GM18858 (cell line): ENCODE data around the gene OR52L1.
"Not testable (repeated sequence)": the region's sequence is repeated elsewhere in the genome, so short reads cannot be mapped to it uniquely, and the experiment has no call there.

Experiments used
- ATAC-seq: cut with Tn5 transposase; IDR thresholded peaks from one replicate; pipeline ENCODE4 v1.9.1; 2021; ENCODE audit not compliant: unreplicated experiment

The OR52L1 gene

DNA sequence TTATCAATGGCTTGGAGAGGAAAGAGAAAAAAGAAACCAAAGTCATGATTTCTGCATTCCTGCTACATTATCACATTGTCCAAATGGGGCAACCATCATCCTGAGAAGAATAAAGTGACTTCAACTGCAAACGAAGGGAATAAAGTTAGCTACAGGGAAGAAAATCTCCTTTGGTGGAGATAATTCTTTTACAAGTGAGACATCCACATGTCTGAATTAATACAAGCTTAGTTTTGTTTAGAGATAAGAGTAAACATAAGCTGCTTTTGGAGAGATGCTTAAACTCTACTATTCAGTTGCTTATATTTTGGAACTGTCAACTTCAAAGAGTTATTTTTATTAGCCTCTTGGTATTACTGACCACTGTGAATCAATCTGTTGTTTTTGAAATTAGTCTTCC, at the start of gene OR52L1:
Gene OR52L1, minus strand, starts transcription at position 101 of the 400 bp plus-strand sequence. Its CDS starts 55 bp downstream, at position 46.
- no peak for ATAC-seq

DNA sequence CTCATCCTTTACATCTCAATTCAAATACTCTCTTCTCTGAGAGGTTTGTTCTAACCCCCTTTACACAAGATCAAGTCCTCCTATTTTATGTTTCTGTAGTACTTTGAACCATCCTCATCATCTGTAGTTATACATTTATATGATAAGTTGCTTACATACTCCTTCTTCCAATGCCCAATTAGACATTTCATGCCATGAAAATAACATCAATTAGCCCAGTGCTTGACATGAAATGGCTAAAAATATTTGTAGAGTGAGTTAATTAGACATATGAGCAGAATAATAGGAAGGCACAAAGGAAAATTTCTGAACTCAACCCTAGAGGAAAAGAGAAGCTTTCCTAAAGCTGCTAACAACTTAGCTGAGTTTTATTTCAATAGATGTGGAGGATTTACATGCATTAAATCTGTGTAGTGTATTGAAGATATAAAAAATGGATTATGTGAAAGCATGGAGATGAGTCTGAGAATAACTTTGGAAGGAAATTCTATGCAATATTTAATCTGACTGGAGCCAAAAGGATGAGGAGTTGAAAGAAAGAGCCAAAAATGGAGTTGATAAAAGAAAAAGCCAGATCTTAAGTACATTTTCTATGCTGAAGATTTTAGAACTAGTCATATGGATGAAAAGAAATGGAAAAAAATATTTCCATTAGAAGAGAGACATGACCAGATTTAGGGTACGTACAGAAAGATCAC, 44.1 kb upstream of the OR52L1 start, which contains the start of gene OR56A1:
Gene OR56A1, minus strand, starts transcription at position 51 of the 698 bp plus-strand sequence. CDS start 3,066 bp downstream, outside the sequence.
- no peak for ATAC-seq

DNA sequence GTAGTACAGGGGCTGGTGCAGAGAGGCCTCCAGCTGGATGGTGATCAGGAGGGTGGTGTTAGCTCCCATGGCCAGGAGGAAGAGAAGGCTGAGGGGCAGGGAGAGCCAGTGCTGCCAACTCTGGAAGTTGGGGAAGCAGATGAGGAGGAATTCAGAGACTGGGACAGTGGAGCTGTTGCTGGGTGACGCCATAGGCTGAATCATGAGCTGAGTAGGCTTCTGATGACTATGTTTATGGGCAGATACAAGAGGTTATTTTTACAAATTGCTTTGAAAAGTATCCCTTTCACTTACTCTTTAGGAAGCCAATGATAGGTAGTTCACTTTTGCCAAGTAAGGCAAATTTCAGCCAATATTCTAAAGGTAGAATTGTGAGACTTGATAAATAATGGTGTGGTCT, 40.7 kb upstream of the OR52L1 start:
- ATAC-seq: no peak

DNA sequence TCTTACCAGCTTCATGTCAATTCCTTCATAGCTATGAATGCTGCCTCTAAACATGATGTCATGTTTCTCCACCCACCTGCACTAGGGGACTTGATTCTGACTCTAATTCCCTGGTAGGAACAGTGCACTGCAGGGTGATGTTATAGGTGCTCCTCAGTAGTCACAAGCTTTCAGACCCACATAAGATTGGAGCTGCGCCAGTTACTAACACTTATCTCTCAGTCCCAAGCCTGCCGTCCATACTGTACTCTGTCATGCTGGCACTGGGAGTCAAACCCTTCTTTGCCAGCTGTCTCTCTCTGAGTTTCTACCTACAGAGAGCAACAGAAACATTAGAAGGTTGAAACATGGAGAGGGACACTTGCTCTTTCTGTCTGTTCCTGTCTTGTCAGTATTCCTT, 38.3 kb upstream of the OR52L1 start:
- ATAC-seq: no peak

DNA sequence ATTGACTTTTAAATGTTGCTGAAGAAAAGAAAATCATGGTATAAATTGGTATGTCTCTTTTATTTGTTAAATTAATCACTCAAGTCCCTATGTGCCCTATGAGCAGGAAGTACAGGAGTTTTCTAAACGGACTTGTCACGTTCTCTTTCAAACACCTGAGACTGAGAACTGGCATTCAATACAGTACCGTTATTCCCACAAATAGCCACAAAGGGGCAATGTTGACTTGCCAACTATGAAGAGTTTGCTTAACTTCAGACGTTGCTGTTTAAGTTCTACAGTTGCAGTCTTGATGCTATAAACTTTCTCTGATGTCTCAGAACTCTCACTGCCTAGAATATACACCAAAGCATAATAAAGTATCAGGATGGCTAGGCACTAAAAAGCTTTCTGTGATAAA, 36.2 kb upstream of the OR52L1 start:
- no peak for ATAC-seq

DNA sequence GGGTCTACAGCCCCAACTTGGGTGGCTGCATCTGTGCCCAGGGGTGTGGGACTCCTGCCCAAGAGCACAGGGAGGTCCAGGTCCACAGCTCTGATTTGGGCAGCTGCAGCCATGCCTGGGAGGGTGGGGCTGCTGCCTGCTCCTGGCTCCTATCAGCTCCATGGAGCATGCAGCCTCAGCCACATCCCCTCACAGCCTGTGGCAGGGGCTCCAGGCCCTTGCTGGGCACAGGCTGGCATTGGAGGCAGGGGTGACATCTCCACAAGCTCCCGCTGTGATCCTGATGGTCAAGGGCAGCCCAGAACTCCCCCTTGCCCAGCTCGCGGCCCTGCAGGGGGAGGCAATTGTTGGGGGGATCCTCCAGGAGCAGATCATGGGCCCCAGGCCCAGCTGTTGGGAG, 26.3 kb upstream of the OR52L1 start:
- ATAC-seq: no peak

DNA sequence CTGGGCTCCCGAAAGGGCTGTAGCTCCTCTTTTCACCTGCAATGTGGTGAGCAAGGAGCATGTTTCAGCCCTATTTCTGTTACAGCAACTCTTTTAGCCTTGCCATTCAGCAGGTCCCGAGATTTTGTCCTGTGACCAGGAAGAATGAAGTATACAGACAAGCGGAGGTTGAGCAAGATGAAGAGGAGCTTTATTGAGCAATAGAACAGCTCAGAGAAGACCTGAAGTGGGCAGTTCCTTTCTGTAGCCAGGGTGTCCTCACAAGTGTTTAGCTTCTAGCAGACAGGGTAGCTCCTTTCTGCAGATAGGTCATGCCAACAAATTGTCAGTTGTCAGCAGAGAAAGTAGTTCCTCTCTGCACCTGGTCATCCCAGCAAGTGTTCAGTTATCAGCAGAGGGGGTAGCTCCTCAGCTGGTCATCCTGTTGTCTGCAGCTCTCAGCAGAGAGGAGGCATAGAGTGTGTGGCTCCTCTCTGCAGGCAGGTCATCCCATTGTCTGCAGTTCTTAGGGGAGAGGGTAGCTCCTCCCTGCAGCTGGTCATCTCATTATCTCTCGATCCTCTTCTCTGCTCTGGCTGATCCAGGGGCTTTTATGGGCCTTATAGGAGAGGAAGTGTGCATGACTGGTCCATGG, 25.4 kb upstream of the OR52L1 start:
- no peak for ATAC-seq

DNA sequence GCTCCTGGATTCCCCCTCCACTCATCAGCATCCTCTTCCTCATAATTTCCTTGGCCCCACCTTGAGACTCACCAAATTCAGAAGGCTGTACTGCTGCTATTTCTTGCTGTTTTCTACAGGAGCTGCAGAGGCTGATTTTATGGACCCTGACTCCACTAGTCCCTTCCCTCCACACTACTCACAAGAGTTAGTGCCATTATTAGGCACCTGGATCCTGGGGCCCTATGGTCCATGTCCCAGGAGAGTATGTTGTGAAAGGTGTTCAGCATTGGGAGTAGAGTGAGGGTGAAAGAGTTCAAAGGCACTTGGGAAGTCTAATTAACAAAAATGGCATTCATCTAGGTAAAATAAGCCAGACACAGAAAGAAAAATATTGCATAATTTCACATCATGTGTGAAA, 20.1 kb upstream of the OR52L1 start, which contains the start of gene OR56A4:
Gene OR56A4, minus strand, starts transcription at position 101 of the 400 bp plus-strand sequence. CDS start 3,954 bp downstream, outside the sequence.
- no peak for ATAC-seq

DNA sequence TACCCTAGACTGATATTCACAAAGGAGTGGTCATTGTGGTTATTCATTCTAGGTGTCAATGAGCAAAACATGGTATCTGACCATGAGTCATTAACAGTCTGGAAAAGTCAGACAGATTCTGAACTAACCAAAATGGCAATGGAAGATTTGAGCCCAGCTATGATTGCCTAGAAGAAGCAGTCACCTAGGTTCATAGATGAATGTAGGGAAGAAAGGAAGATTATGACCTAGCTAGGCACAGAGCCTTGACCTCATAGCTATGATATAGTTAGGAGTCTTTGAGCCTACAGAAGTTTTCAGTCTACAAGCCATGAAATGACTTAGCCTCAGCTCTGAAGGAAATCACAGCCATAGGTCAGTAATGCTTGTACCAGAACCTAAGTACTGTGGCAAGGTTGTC, 19.6 kb upstream of the OR52L1 start:
- ATAC-seq: no peak

DNA sequence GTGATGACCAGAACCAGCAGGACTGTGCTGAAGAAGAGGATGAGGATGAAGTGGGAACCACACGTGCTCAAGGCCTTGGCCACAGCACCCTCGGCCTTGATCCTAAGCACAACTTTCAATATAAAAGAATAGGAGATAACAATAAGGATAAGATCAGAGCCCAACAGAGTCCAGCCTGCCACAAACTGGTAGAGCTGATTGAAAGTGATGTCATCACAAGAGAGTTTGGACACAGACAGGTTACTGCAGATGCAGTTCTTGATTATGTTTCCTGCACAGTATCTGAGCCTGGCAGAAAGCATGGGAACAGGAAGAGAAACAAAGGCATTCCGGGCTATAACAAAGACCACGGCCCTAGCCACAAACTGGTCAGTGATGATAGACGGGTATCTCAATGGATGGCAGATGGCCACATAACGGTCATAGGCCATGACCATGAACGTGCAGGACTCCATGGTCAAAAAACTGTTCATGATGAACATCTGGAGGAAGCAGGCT, 15.5 kb upstream of the OR52L1 start:
- no peak for ATAC-seq

DNA sequence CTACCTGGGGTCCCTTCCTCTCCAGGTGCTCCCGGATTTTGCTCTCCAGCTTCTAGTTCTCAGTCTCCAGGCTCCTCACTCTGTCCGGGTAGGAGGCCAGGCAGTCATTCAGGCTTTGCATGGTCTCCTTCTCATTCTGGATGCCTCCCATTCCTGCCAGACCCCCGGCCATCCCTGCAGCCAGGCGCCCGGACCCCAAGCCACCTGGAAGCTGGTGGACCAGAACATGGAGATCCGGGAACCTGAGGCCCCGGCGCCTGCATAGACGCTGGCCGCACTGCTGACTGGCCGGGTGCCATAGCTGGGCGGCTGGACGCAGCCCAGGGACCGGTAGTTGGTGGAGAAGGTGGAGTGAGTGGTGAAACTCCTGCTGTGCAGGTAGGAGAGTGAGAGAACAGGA, 8.0 kb upstream of the OR52L1 start:
- ATAC-seq: no peak

DNA sequence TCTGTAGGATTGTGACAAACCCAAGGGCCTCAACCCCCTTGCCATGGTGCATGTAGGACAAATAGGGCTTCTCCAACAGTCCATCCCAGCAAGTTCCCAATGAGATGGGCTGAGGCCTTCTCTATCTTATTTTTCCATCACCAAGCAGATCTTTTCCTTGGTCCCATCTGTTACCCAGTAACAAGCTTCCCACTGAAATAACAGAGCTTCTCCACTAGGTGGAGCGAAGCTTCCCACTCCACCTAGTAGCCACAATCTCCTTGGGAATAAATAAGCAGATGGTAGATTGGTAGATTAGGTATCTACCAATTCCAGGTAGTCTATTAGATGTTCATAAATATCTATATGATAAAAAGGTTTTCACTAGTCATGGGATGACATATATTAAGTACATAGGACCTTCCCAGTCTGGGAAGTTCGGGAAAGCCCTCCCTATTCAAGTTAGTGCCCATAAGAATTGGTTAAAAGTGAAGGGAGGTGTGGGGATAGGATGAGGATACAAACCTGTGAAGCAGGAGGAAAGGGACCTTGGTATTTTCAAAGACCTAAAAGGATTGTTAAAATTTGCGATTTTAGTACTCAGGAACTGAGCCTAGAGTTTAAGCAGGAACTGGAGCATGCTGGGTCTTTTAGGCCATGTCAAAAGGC, 5.9 kb upstream of the OR52L1 start:
- ATAC-seq: no peak

DNA sequence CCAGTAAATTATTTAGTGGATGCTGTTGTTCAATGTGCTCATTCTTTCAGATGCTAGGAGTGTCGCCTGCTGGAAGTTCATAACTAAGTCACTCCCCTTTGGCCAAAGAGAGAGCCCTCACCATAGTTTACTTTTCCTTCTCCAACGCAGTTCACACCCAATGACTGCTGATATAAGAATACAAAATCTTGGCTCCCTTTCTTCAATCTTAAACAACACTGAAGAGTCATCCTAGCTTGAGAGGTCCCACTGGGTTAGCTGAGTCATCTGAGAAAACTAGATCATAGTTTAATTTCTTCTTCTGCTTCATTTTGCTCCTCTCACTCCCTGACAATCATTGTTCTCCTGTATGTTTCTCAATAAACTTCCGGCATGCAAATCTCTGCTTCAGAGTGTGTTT, 5.4 kb upstream of the OR52L1 start:
- no peak for ATAC-seq

DNA sequence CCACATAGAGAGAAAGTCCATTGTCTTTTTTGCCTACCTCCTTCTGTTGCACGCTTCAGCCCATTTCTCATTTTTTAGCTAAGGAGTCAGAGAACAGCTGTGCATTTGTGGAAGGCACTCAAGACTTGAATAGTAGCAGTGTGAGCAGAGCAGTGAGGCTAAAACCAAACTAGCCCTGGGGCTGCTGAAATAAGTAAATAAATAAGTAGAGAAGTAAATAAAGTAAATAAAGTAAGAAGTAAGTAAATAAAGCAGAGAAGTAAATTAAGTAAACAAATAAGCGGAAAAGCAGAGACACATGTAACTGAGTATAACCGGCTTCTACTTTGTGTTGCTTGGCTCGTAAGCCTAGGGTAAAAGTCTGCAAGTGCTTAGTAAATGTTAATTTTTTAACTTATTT, 2.4 kb upstream of the OR52L1 start:
- ATAC-seq: no peak

DNA sequence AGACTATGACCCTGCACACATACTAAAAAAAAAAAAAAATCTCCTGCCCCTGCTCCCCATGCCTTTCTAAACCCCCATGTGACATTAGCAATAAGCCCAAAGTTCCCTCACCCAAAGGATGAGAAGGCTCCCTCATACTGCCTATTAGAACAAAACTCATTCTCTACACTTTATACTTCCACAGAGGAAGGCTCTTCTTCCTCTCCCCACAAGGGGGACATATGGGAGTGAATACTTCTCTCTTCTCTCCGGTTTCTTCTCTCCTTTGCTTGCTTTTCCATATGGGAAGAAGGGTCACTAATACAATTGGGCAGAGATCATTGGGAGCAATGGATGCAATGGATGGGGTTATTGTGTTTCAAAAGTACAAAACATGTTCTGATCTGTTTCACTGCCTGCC, 3.3 kb downstream of the OR52L1 start:
- no peak for ATAC-seq

DNA sequence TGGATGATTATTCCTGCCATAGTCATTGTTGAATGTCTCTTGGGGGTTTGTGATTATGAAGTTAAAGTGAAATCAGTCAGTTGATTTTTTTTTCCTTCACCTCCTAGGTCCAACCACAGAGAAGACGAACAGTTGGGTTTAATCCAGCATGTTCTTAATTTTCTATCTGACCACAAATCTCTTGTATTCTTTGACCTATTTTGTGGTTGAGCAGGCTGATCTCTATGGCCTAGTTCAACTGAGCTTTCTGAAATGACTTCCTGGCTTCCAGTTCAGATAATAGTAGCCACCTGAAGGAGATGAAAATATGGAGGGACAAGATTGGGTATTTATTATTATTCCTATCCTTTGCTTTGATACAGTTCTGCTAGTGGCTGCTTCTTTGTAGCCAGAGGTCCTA, 13.3 kb downstream of the OR52L1 start:
- ATAC-seq: no peak

DNA sequence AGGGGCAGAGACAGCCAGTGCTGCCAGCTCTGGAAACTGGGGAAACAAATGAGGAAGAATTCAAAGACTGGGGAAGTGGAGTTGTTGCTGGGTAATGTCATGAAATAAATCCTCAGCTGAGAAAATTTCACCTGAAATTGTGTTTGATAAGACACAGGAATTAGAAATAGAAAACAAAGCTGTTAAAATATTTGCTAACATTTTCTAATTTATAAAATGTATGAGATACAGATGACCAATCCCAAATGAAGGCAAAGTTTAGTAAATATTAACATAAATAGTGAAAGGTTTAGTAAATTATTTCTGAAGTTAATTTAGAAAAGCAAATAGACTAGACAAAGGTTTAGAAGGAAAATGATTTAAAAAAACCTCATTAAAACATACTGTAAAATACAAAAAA, 18.4 kb downstream of the OR52L1 start, which contains the start of gene OR56A5:
Gene OR56A5, minus strand, starts transcription at position 101 of the 400 bp plus-strand sequence. Its CDS starts 0 bp downstream, at position 101.
- no peak for ATAC-seq

DNA sequence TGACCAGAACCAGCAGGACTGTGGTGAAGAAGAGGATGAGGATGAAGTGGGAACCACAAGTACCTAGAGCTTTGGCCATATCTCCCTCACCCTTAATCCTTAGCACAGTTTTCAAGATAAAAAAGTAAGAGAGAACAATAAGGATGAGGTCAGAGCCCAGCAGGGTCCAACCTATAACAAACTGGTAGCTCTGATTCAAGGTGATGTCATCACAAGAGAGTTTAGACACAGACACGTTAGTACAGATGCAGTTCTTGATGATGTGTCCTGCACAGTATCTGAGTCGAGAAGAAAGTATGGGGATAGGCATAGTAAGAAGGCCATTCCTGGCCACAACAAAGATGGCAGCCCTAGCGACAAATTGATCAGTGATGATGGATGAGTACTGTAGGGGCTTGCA, 19.1 kb downstream of the OR52L1 start:
- no peak for ATAC-seq

DNA sequence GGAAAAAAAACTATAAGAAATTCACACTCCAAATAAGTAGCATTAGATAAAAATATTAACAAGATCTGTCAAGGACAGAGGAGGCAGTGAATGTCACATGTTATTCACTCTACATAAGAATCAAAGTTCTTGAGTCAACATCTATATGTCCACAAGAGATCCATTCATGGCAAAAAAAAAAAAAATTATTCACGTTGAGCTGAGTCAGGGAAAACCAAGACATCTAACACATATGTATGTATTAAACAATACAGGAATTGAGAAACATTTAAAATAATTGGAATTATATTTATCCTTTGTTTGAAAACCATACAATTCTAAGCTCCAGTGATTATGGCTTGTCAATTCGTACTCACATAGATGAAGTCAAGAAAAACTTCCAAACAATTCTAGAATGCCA, 19.8 kb downstream of the OR52L1 start:
- ATAC-seq: no peak

DNA sequence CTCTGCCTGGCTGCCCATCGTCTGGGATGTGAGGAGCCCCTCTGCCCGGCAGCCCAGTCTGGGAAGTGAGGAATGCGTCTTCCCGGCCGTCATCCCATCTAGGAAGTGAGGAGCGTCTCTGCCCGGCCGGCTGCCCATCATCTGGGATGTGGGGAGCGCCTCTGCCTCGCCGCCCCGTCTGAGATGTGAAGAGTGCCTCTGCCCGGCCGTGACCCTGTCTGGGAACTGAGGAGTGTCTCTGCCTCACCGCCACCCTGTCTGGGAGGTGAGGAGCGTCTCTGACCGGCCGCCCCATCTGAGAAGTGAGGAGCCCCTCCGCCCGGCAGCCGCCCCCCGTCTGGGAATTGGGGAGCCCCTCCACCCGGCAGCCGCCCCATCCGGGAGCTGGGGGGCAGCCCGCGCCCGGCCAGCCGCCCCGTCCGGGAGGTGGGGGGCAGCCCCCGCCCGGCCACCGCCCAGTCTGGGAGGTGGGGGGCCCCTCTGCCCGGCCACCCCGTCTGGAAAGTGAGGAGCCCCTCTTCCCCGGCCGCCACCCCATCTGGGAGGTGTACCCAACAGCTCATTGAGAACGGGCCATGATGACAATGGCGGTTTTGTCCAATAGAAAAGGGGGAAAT, 26.0 kb downstream of the OR52L1 start:
- not testable (repeated sequence) for ATAC-seq

DNA sequence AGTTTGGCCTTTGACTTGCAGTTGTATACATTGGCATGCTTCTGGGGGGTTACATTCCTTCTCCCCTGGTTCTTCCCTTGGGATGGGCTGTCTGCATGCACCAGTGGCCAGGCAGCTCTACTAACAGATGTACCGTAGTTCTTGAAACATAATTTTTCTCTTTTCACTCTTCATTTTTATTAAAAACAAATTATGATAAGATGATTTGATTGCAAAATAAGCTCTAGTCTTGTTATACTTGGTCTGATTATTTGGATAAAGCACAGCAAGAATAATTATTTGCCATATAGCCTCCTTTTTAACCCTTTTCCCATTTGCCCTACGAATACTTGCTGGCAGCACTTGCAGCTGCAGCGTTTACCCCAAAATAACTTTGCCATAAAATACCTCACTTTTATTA, 31.2 kb downstream of the OR52L1 start:
- ATAC-seq: no peak
